Rectal smooth muscle tissue (tissue), 1 donor: ENCODE data around the gene CHRM3.

Experiments
- H3K27ac ChIP-seq: one replicate; pipeline ENCODE4 v1.7.0; 2013; ENCODE audit warnings: low read depth, low read length, inconsistent platforms
- H3K27me3 ChIP-seq: one replicate; pipeline ENCODE4 v1.7.0; 2013; ENCODE audit warnings: low read length; ENCODE audit not compliant: control insufficient read depth, insufficient read depth
- H3K36me3 ChIP-seq: one replicate; pipeline ENCODE4 v1.7.0; 2013; ENCODE audit warnings: low read length; ENCODE audit not compliant: control insufficient read depth, insufficient read depth
- H3K4me1 ChIP-seq: one replicate; pipeline ENCODE4 v1.7.0; 2013; ENCODE audit warnings: low read length; ENCODE audit not compliant: control insufficient read depth, insufficient read depth
- H3K4me3 ChIP-seq: one replicate; pipeline ENCODE4 v1.7.0; 2013; ENCODE audit warnings: low read length
- H3K9ac ChIP-seq: one replicate; pipeline ENCODE4 v1.7.0; 2013; ENCODE audit warnings: low read length

CHRM3 gene

DNA sequence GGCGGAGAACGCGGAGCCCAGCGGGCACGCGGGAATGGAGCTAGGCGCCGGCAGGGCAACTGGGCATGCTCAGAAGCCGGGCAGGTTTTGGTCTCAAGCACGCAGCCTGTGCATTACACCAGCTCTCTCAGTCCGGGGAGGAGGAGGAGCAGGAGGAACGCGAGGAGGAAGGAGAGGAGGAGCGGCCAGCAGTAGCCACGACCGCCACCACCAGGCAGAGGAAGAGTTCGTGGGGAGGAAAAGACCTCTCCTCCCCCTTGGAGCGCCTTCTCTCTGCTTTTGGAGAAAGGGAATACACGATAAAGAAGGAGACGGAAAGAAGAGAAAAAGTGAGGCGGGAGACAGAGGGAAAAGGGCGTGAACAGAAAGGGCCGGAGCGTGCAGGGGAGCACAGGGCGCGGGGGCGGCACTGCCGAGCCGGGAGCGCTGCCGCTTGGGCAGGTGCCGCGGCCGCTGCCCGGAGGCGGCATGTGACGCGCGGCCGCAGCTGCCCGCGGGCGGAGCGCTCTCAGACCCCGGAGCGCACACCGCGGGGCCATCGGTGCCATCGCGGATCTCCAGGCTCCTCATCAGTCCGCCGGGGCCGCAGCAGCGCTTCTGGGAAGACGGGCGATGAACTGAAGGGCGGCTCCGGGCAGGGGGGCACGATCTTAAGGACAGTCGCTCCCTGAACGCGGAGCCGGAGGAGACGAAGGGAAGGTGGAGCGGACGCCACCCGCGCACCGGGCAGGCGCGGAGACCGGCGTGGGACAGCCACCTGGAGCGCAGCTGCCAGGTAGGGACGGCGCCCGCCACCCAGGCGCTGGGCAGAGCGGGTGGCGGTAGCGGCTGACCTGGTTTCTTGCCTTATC lies at the start of gene CHRM3:
Gene CHRM3, plus strand, starts transcription at position 116 of the 851 bp plus-strand sequence. CDS start 520,884 bp downstream, outside the sequence.
- Histone ChIP-seq H3K4me1 (no peaks in the 10 kb centered on the region), H3K4me3 (peak within 1 kb of the TSS; percentile 65), H3K27me3 (no peaks in the 10 kb centered on the region), H3K9ac (peak within 1 kb of the TSS; percentile 6), H3K27ac (peak within 1 kb of the TSS; percentile 72), H3K36me3 (no peaks in the 10 kb centered on the region)

DNA sequence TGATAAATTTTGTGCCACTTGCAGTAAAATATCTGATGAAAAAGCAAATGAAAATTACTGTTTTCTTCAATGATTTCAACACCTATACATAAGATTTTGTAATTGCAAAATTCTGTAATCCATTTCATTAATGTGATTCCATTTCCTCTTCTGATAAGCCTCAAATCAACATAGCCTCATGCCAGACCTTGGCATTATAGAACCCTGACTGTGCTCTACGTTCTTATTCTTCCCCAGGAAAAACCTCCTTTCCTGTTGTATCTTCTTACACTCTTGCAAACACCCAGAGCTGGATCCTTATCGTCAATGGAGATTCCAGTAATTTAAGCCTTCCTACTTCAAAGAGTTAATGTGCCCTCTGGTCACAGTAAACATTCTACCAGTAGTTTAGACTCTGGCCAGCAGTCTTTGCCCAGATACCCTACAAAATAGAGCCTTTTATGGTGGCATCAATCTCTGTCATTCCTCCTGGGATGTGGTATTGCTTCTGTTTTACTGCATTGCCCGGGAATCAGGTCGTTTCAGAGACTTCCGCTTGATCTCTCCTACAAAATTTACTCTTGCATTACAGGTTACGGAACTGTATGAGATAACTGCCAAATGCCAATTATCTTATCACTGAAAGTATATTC lies 48.5 kb upstream of the CHRM3 start:
- no peaks in the 10 kb centered on the region for H3K4me1 ChIP-seq
- H3K27me3 ChIP-seq, result no peaks in the 10 kb centered on the region
- H3K4me3 ChIP-seq, result no peak overlapping the region
- no peak overlapping the region for H3K27ac ChIP-seq
- no peaks in the 10 kb centered on the region for H3K36me3 ChIP-seq
- H3K9ac ChIP-seq, result no peak overlapping the region

DNA sequence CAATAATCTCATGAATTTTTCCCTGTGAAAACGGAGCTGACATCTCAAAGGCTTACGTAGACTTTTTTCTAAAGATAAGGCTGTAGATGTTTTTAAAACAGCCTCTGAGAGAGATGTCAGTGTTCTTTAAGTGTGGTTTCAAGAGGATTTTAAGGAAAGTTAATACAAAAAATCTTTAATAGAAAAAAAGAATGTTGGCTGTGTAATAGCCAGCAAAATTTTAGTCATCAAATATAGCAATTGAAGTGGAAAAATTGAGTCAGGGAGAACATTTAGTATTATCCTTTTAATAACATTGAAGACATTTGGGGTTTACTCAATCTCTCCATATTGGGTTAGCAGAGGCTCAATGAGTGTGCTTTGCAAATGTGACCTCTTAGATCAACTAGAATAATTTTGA lies 38.6 kb upstream of the CHRM3 start:
- H3K9ac ChIP-seq, result no peak overlapping the region
- no peaks in the 10 kb centered on the region for H3K4me1 ChIP-seq
- H3K27me3 ChIP-seq, result no peaks in the 10 kb centered on the region
- no peak overlapping the region for H3K4me3 ChIP-seq
- no peak overlapping the region for H3K27ac ChIP-seq
- no peaks in the 10 kb centered on the region for H3K36me3 ChIP-seq

DNA sequence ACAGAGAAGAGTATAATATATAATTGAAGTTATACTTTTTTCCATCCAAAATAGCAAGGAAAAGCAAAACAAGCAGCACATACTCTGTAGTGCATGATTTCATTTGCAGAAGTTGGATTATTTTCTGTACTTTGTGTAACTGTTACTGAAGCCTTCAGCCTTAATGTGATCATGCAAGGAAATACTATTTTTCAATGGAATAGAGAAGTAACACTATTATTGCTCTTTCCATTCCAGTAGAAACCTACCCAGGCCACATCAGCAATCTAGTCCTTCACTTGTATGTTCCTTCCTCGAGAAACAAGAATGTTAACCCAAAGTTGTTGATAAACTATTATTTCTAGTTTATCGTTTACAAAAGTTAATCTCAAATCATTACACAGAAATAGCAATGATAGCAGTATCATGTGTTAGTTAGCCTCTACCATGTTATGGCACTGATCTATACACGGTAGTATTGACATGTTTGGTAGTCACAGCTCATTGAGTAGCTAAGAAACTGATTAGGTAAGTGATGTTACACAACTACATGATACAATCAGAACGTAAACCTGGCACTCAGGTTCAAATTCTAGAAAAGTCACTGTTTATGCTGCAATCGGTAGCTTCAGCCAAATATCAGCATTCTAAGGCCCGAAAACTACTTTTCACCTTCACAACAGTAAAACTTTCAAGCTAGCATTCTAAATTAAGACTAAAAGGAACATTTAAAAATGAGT lies 37.6 kb upstream of the CHRM3 start:
- no peaks in the 10 kb centered on the region for H3K4me1 ChIP-seq
- no peak overlapping the region for H3K9ac ChIP-seq
- no peaks in the 10 kb centered on the region for H3K27me3 ChIP-seq
- no peak overlapping the region for H3K4me3 ChIP-seq
- H3K36me3 ChIP-seq, result no peaks in the 10 kb centered on the region
- H3K27ac ChIP-seq, result no peak overlapping the region

DNA sequence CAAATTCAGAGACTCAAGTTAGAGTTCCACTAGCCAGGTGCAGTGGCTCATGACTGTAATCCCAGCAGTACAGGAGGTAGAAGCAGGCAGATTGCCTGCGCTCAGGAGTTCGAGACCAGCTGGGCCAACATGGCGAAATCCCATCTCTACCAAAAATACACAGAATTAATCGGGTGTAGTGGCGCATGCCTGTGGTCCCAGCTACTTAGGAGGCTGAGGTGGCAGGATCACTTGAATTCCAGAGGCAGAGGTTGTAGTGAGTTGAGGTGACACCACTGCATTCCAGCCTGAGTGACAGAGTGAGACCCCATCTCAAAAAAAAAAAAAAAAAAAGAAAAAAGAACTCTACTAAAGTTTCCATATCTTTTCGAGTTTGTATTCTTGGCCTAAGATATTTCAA lies 36.7 kb upstream of the CHRM3 start:
- Histone ChIP-seq H3K36me3 (no peaks in the 10 kb centered on the region), H3K27ac (no peak overlapping the region), H3K4me1 (no peaks in the 10 kb centered on the region), H3K4me3 (no peak overlapping the region), H3K27me3 (no peaks in the 10 kb centered on the region), H3K9ac (no peak overlapping the region)

DNA sequence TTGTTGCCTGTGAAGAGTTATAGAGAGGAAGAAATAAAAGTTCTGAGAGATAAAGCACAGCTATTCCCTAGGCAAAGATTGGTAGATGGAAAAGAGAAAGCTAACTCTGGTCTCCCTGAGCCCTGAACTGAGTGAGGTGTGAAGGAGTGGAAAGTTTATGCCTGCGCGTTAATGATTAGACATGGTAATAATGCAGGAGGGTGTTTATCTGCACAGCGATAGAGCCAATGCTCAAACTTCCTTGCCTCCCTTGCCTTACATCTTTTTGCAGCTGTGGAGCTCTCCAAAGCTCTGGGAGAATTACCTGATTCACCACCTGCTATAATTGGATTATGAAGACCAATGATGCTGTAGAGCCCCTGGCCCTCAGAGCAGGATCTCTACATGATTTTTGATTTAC lies 32.8 kb upstream of the CHRM3 start:
- Histone ChIP-seq H3K27me3 (no peaks in the 10 kb centered on the region), H3K27ac (no peak overlapping the region), H3K36me3 (no peaks in the 10 kb centered on the region), H3K9ac (no peak overlapping the region), H3K4me1 (no peaks in the 10 kb centered on the region), H3K4me3 (no peak overlapping the region)

DNA sequence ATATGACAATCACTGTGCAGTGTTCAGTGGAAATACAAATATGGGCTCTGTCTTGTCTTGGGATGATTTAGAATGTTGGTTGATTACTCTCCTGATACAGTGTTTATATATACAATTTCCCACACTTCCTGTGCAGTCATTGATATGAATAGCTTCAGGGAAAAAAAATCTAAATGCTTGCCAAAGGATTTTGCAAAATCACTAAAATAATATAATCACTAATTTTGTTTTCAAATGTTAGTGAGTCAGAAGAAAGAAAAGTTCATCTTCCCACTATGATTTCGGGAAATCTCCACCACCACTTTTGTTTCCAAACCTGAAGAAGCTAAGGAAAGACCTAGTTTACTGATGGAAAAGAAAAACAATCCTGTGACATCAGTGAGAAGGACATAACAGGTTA lies 32.1 kb upstream of the CHRM3 start:
- no peak overlapping the region for H3K27ac ChIP-seq
- no peak overlapping the region for H3K9ac ChIP-seq
- no peaks in the 10 kb centered on the region for H3K4me1 ChIP-seq
- H3K36me3 ChIP-seq, result no peaks in the 10 kb centered on the region
- H3K4me3 ChIP-seq, result no peak overlapping the region
- H3K27me3 ChIP-seq, result no peaks in the 10 kb centered on the region

DNA sequence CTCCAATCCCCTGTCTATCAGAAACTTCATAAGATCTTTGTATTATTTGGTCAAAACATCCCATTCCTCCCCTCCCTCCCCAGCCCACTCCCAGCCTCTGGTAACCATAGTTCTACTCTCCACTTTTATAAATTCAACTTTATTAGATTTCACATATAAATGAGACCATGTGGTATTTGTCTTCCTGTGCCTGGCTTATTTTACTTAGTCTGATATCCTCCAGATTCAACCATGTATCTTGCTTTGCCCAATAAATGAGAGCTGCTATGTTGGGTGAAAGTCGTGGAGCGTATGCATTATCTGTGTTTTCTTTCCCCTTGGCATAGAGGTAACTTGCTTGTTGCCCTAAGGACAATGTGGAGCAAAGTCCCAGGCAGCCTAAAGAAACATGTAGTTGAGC lies 28.5 kb upstream of the CHRM3 start:
- Histone ChIP-seq H3K4me1 (no peaks in the 10 kb centered on the region), H3K27me3 (no peaks in the 10 kb centered on the region), H3K9ac (no peak overlapping the region), H3K4me3 (no peak overlapping the region), H3K36me3 (no peaks in the 10 kb centered on the region), H3K27ac (no peak overlapping the region)

DNA sequence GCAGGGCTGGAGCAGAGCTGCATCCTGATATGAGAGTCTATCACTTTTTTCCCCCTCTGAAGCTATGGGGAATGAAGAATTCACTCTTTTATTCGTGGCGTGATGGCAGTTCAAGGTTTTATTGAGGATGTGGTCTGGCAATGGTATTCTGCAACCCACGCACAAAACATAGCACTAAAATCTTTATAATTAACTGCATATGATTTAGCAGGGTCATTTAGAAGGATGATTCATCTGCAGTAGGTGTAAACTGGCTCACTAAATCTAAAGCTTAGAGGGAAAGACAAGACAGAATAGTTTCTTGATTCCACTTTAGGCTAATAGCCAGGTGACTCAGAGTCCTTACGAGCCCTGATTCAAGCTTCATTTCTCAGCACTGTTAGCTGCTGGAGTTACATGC lies 25.0 kb upstream of the CHRM3 start:
- H3K4me1 ChIP-seq, result no peaks in the 10 kb centered on the region
- H3K27me3 ChIP-seq, result no peaks in the 10 kb centered on the region
- H3K27ac ChIP-seq, result no peak overlapping the region
- H3K9ac ChIP-seq, result no peak overlapping the region
- no peaks in the 10 kb centered on the region for H3K36me3 ChIP-seq
- no peak overlapping the region for H3K4me3 ChIP-seq

DNA sequence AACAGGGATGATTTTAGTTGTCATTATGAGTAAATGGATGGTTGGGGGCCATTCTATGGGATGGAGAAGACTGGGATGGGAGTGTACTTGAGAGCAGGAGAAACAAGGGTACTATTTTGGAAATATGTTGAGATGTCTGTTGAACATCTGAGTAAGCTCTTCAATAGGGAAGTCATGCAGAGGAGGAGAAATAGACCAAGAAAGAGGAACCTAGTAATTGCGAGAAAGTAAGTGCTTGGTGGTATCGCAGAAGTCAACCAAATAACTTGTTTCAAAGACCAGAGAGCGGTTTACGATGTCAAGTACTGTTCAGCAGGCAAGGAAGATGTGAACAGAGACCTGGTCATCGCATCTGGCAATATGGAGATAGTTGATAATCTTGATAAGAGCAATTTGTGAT lies 22.4 kb upstream of the CHRM3 start:
- H3K4me1 ChIP-seq, result no peaks in the 10 kb centered on the region
- no peak overlapping the region for H3K27ac ChIP-seq
- no peak overlapping the region for H3K9ac ChIP-seq
- no peak overlapping the region for H3K4me3 ChIP-seq
- no peaks in the 10 kb centered on the region for H3K27me3 ChIP-seq
- H3K36me3 ChIP-seq, result no peaks in the 10 kb centered on the region

DNA sequence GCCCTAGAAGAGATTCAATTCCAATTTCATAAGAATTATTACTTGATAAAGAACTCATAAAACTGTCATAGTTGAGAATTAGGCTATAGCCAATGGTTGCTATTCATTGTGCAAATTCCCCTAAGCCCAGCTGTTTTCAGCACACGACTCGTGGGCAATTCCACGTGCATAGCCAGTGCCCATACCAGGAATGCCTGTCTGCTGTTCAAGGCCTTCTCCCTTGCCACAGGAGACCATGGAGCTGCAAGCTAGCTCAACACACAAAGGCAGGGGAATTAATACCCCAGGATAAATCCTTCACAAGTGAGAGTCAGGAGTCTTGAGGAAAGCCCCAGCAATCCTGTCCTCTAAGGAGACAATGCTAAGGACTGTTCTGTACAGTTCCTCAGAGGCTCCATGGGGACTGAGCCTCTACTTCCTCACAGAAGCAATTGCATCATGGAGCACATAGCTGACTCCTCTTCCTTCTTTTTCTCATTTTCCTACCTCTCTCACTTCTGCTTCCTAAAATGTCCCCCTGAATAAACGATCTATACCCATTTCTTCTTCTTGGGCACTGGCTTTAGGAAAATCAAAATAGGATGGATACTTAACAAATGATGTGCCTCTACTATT lies 19.1 kb upstream of the CHRM3 start:
- Histone ChIP-seq H3K27ac (no peak overlapping the region), H3K27me3 (no peaks in the 10 kb centered on the region), H3K4me1 (no peaks in the 10 kb centered on the region), H3K36me3 (no peaks in the 10 kb centered on the region), H3K4me3 (no peak overlapping the region), H3K9ac (no peak overlapping the region)

DNA sequence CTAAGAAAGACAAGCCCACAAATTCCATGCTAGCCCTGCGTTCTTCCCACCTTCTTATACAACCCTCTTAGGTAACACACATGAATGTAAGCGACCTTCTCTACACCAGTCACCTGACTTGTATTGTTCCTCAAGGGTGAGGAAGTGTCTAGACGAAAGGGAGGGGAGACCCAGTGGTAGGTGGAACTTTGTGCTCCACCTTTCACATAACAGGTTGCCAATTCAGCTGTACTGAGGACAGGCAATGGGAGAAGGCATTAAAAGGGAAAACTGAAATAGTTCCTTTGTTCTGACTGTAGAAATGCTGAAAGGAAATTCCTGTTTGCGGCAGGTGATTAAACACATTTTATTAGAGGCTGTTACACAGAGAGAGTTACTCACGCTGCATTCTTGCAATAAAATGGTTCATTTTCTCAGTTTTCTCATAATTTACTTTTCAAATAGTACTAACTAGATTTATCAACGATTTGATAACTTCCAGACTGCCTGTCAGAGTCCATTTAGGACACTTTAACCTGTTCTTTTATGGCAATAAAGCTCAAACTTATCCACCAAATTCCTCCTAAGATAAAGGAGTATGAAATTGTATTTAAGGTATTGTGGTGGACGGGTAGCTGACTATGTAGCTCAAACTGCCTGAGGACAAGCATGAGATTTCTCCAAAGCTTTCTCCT lies 17.8 kb upstream of the CHRM3 start:
- no peak overlapping the region for H3K27ac ChIP-seq
- no peaks in the 10 kb centered on the region for H3K4me1 ChIP-seq
- no peaks in the 10 kb centered on the region for H3K36me3 ChIP-seq
- H3K4me3 ChIP-seq, result no peak overlapping the region
- H3K9ac ChIP-seq, result no peak overlapping the region
- no peaks in the 10 kb centered on the region for H3K27me3 ChIP-seq
